Neural progenitor cell (in vitro differentiated cells): ENCODE measurements around the gene CD200R1. TPM values are rescaled to one million over a fixed set of nuclear protein-coding genes. Genes with fewer than 3 reads are reported as not detected.

Experiments
- DNase-seq: peaks from one replicate; pipeline ENCODE4 v3.0.0-alpha.2; 2016; ENCODE audit warnings: low spot score
- H2AFZ ChIP-seq: fragments of 200-600 bp; sonication (generic); replicated peaks from 2 replicates; pipeline ENCODE4 v1.6.1; 2016; ENCODE audit warnings: antibody characterized with exemption
- H3F3A ChIP-seq: fragments of 200-600 bp; sonication (generic); 2 replicates; pipeline ENCODE4 v1.6.1; 2016; ENCODE audit warnings: antibody characterized with exemption, low read depth
- H3K27ac ChIP-seq: fragments of 200-600 bp; sonication (generic); 2 replicates; pipeline ENCODE4 v1.5.1; 2016; ENCODE audit warnings: mild to moderate bottlenecking
- H3K27me3 ChIP-seq: fragments of 200-600 bp; sonication (generic); 2 replicates; pipeline ENCODE4 v1.6.1; 2016; ENCODE audit warnings: mild to moderate bottlenecking, moderate library complexity
- H3K36me3 ChIP-seq: fragments of 200-600 bp; sonication (generic); 2 replicates; pipeline ENCODE4 v1.5.1; 2016
- H3K4me1 ChIP-seq: fragments of 200-600 bp; sonication (generic); 2 replicates; pipeline ENCODE4 v1.6.1; 2016; ENCODE audit warnings: mixed run types
- H3K4me2 ChIP-seq: fragments of 200-600 bp; sonication (generic); 2 replicates; pipeline ENCODE4 v1.6.1; 2016
- H3K4me3 ChIP-seq: fragments of 200-600 bp; sonication (generic); 2 replicates; pipeline ENCODE4 v1.5.1; 2016
- H3K79me2 ChIP-seq: fragments of 200-600 bp; sonication (generic); 2 replicates; pipeline ENCODE4 v1.6.1; 2016; ENCODE audit warnings: low read depth
- H3K9ac ChIP-seq: fragments of 200-600 bp; sonication (generic); 2 replicates; pipeline ENCODE4 v1.6.1; 2016
- H3K9me3 ChIP-seq: fragments of 200-600 bp; sonication (generic); 2 replicates; pipeline ENCODE4 v1.5.1; 2016; ENCODE audit warnings: low read depth
- H4K20me1 ChIP-seq: fragments of 200-600 bp; sonication (generic); 2 replicates; pipeline ENCODE4 v1.6.1; 2016; ENCODE audit warnings: low read depth
- H3K27ac Mint-ChIP-seq: 3 replicates; pipeline ENCODE4 v1.8.0; 2021; ENCODE audit warnings: mixed read lengths
- H3K27me3 Mint-ChIP-seq: 2 replicates; pipeline ENCODE4 v1.8.0; 2022; ENCODE audit warnings: low read depth, mild to moderate bottlenecking, inconsistent platforms, moderate library complexity, mixed read lengths; ENCODE audit not compliant: insufficient read depth
- H3K36me3 Mint-ChIP-seq: 3 replicates; pipeline ENCODE4 v1.8.0; 2021; ENCODE audit warnings: mixed read lengths
- H3K4me1 Mint-ChIP-seq: 3 replicates; pipeline ENCODE4 v1.8.0; 2021; ENCODE audit warnings: mixed read lengths
- H3K4me3 Mint-ChIP-seq: 3 replicates; pipeline ENCODE4 v1.8.0; 2021; ENCODE audit warnings: mild to moderate bottlenecking, moderate library complexity, mixed read lengths
- H3K9me3 Mint-ChIP-seq: 3 replicates; pipeline ENCODE4 v1.8.0; 2020; ENCODE audit warnings: mixed read lengths
- EZH2 ChIP-seq: fragments of 200-600 bp; sonication (generic); IDR thresholded peaks from 2 replicates; pipeline ENCODE4 v1.6.1; 2017; ENCODE audit warnings: antibody characterized with exemption, mild to moderate bottlenecking, moderate library complexity
- EZH2phosphoT487 ChIP-seq: fragments of 200-600 bp; sonication (generic); IDR thresholded peaks from 2 replicates; pipeline ENCODE4 v1.6.1; 2017; ENCODE audit warnings: antibody characterized with exemption
- total RNA-seq: library from RNA; depleted of rRNA; stranded (reverse); fragments of >200 nt; gene quantifications from 2 replicates; pipeline ENCODE4 v1.2.3, GENCODE V29; 2015; ENCODE audit warnings: low replicate concordance
- TF ChIP-seq, protein P1 (sequence below): fragments of 200-600 bp; sonication (generic); IDR thresholded peaks from 2 replicates; pipeline ENCODE4 v1.5.1; 2017; ENCODE audit warnings: antibody characterized with exemption, mild to moderate bottlenecking

The CD200R1 gene
- total RNA-seq, 1 donor from 2014 or later: not detected

DNA sequence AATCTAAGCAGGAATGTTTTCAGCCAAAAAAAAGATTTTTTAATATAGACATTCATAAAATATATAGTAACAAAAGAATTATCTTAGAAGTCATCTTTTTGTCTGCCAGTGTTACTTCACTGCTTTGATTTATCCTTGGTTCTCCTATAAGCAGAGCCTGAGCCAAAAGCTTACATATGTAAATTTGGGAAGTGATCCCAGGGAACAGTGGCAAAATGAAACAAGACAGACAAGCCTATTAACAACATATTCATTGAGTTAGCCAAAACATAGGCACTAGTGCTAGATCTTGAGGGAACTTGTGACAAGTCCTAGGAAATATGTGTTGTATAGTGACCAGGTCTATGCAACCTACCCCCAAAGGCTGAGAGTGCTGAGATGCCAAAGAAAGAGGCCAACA, 27.1 kb upstream of the CD200R1 start:
- Mint-ChIP-seq H3K9me3 (no peaks in the 10 kb centered on the region), H3K27ac (no peak overlapping the region), H3K4me1 (no peaks in the 10 kb centered on the region), H3K36me3 (peaks cover 23% of the 10 kb centered on the region), H3K4me3 (no peak overlapping the region), H3K27me3 (no peaks in the 10 kb centered on the region)
- H3K27me3 ChIP-seq: no peaks in the 10 kb centered on the region
- DNase-seq: no peak
- H3K4me3 ChIP-seq: no peak overlapping the region
- H3K4me1 ChIP-seq: no peaks in the 10 kb centered on the region
- no peaks in the 10 kb centered on the region for H3K79me2 ChIP-seq
- no peak for TF ChIP-seq EZH2
- no peak for TF ChIP-seq EZH2phosphoT487
- TF ChIP-seq, protein P1, sequence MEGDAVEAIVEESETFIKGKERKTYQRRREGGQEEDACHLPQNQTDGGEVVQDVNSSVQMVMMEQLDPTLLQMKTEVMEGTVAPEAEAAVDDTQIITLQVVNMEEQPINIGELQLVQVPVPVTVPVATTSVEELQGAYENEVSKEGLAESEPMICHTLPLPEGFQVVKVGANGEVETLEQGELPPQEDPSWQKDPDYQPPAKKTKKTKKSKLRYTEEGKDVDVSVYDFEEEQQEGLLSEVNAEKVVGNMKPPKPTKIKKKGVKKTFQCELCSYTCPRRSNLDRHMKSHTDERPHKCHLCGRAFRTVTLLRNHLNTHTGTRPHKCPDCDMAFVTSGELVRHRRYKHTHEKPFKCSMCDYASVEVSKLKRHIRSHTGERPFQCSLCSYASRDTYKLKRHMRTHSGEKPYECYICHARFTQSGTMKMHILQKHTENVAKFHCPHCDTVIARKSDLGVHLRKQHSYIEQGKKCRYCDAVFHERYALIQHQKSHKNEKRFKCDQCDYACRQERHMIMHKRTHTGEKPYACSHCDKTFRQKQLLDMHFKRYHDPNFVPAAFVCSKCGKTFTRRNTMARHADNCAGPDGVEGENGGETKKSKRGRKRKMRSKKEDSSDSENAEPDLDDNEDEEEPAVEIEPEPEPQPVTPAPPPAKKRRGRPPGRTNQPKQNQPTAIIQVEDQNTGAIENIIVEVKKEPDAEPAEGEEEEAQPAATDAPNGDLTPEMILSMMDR: no peak
- H2AFZ ChIP-seq: no peak overlapping the region
- no peak overlapping the region for H3K27ac ChIP-seq
- H3K9me3 ChIP-seq: no peaks in the 10 kb centered on the region
- peaks cover 39% of the 10 kb centered on the region for H3K36me3 ChIP-seq
- peaks cover 51% of the 10 kb centered on the region for H3F3A ChIP-seq
- no peak overlapping the region for H3K9ac ChIP-seq
- no peak overlapping the region for H3K4me2 ChIP-seq
- no peaks in the 10 kb centered on the region for H4K20me1 ChIP-seq

GRCh38 chr3:113000691-113001090, 25.8 kb upstream of the CD200R1 start:
- no peak overlapping the region for H3K27ac Mint-ChIP-seq
- peaks cover 20% of the 10 kb centered on the region for H3K36me3 Mint-ChIP-seq
- no peak overlapping the region for H3K4me2 ChIP-seq
- H3K9me3 Mint-ChIP-seq: no peaks in the 10 kb centered on the region
- no peak overlapping the region for H3K27ac ChIP-seq
- TF ChIP-seq, protein P1: no peak
- no peak for TF ChIP-seq EZH2
- no peak for TF ChIP-seq EZH2phosphoT487
- peaks cover 27% of the 10 kb centered on the region for H3K36me3 ChIP-seq
- H3K9me3 ChIP-seq: no peaks in the 10 kb centered on the region
- H3K4me3 ChIP-seq: no peak overlapping the region
- H3K4me1 Mint-ChIP-seq: no peaks in the 10 kb centered on the region
- H3K27me3 Mint-ChIP-seq: no peaks in the 10 kb centered on the region
- H3K79me2 ChIP-seq: peaks cover 3% of the 10 kb centered on the region
- no peaks in the 10 kb centered on the region for H4K20me1 ChIP-seq
- DNase-seq: no peak
- peaks cover 48% of the 10 kb centered on the region for H3F3A ChIP-seq
- no peaks in the 10 kb centered on the region for H3K4me1 ChIP-seq
- H3K4me3 Mint-ChIP-seq: no peak overlapping the region
- no peaks in the 10 kb centered on the region for H3K27me3 ChIP-seq
- no peak overlapping the region for H3K9ac ChIP-seq
- H2AFZ ChIP-seq: no peak overlapping the region

GRCh38 chr3:112995800-112996199, 20.9 kb upstream of the CD200R1 start:
- no peaks in the 10 kb centered on the region for H3K9me3 ChIP-seq
- TF ChIP-seq EZH2 (no peak), EZH2phosphoT487 (no peak)
- TF ChIP-seq, protein P1: no peak
- peaks cover 19% of the 10 kb centered on the region for H3K4me1 Mint-ChIP-seq
- H3K9me3 Mint-ChIP-seq: no peaks in the 10 kb centered on the region
- H3K4me3 ChIP-seq: no peak overlapping the region
- peaks cover 25% of the 10 kb centered on the region for H3F3A ChIP-seq
- no peak overlapping the region for H3K27ac ChIP-seq
- DNase-seq: no peak
- peaks cover 10% of the 10 kb centered on the region for H3K36me3 ChIP-seq
- no peak overlapping the region for H3K4me3 Mint-ChIP-seq
- no peak overlapping the region for H3K9ac ChIP-seq
- H3K27me3 Mint-ChIP-seq: no peaks in the 10 kb centered on the region
- H3K27ac Mint-ChIP-seq: no peak overlapping the region
- H2AFZ ChIP-seq: no peak overlapping the region
- H3K79me2 ChIP-seq: peaks cover 29% of the 10 kb centered on the region
- no peaks in the 10 kb centered on the region for H4K20me1 ChIP-seq
- H3K4me2 ChIP-seq: no peak overlapping the region
- peaks cover 16% of the 10 kb centered on the region for H3K36me3 Mint-ChIP-seq
- peaks cover 6% of the 10 kb centered on the region for H3K4me1 ChIP-seq
- H3K27me3 ChIP-seq: no peaks in the 10 kb centered on the region
